G401.6 (cell line): ENCODE data around the gene CTIF.
A peak's percentile ranks its signal among the peaks of the same experiment; 100 is the strongest.

ENCODE experiments used
- FAIRE-seq: peaks from 2 replicates; lab custom pipeline; 2012; peaks lifted over from hg19 to GRCh38; lab: Jason Lieb, UNC

The CTIF gene

GRCh38 chr18:48667276-48668254 is 128.7 kb downstream of the CTIF start:
- no peak for FAIRE-seq

- no peak for FAIRE-seq
Observed at GRCh38 chr18:48668466-48669179, 129.8 kb downstream of the CTIF start.

GRCh38 chr18:48669180-48669675 is 130.4 kb downstream of the CTIF start:
- FAIRE-seq = no peak

- no peak for FAIRE-seq
Observed at GRCh38 chr18:48669991-48670750, 131.3 kb downstream of the CTIF start.

GRCh38 chr18:48670751-48671560 is 132.1 kb downstream of the CTIF start:
- no peak for FAIRE-seq

GRCh38 chr18:48671561-48671945 is 132.7 kb downstream of the CTIF start:
- FAIRE-seq = no peak

GRCh38 chr18:48672671-48673340 is 134.0 kb downstream of the CTIF start:
- no peak for FAIRE-seq

- no peak for FAIRE-seq
Observed at GRCh38 chr18:48673456-48673852, 134.6 kb downstream of the CTIF start.

- no peak for FAIRE-seq
Observed at GRCh38 chr18:48673853-48674721, 135.3 kb downstream of the CTIF start.

GRCh38 chr18:48674758-48675351 is 136.0 kb downstream of the CTIF start:
- FAIRE-seq = no peak

- peak; percentile 66 for FAIRE-seq
Observed at GRCh38 chr18:48675352-48675761, 136.5 kb downstream of the CTIF start.

- FAIRE-seq = no peak
Observed at GRCh38 chr18:48675912-48676311, 137.1 kb downstream of the CTIF start.

GRCh38 chr18:48676346-48676745 is 137.5 kb downstream of the CTIF start:
- FAIRE-seq = no peak

- peak; percentile 45 for FAIRE-seq
Observed at GRCh38 chr18:48676756-48677368, 138.0 kb downstream of the CTIF start.

- no peak for FAIRE-seq
Observed at GRCh38 chr18:48678237-48679115, 139.6 kb downstream of the CTIF start.

- no peak for FAIRE-seq
Observed at GRCh38 chr18:48679236-48679635, 140.4 kb downstream of the CTIF start.

- no peak for FAIRE-seq
Observed at GRCh38 chr18:48680339-48681250, 141.8 kb downstream of the CTIF start.
